H9 (cell line): ENCODE data around the gene FBXO27. TPM values are rescaled to one million over a fixed set of nuclear protein-coding genes. Genes with fewer than 3 reads are reported as not detected.
"Not testable (repeated sequence)": the region's sequence is repeated elsewhere in the genome, so short reads cannot be mapped to it uniquely, and the experiment has no call there.

Experiments
- DNase-seq: peaks from one replicate; pipeline ENCODE4 v3.0.0-alpha.2; 2017
- H2AFZ ChIP-seq: one replicate; pipeline ENCODE4 v1.6.1; 2013; ENCODE audit warnings: mild to moderate bottlenecking, low read length, control low read depth, moderate library complexity
- H2AK5ac ChIP-seq: 2 replicates; pipeline ENCODE4 v1.6.1; 2013; ENCODE audit warnings: low read length, control low read depth, mixed read lengths; ENCODE audit not compliant: insufficient read length
- H2BK120ac ChIP-seq: one replicate; pipeline ENCODE4 v1.6.1; 2013; ENCODE audit warnings: low read depth, mild to moderate bottlenecking, low read length, control low read depth, inconsistent platforms; ENCODE audit not compliant: poor library complexity, severe bottlenecking
- H2BK12ac ChIP-seq: 2 replicates; pipeline ENCODE4 v1.6.1; 2013; ENCODE audit warnings: low read length, control low read depth, mixed read lengths, low read depth; ENCODE audit not compliant: insufficient read length
- H2BK15ac ChIP-seq: 2 replicates; pipeline ENCODE4 v1.6.1; 2013; ENCODE audit warnings: low read depth, low read length, control low read depth
- H2BK20ac ChIP-seq: one replicate; pipeline ENCODE4 v1.6.1; 2013; ENCODE audit warnings: low read depth, mild to moderate bottlenecking, low read length, control low read depth, inconsistent platforms; ENCODE audit not compliant: poor library complexity, severe bottlenecking
- H2BK5ac ChIP-seq: 2 replicates; pipeline ENCODE4 v1.6.1; 2013; ENCODE audit warnings: low read length, control low read depth, mixed read lengths; ENCODE audit not compliant: insufficient read length
- H3K14ac ChIP-seq: 2 replicates; pipeline ENCODE4 v1.6.1; 2013; ENCODE audit warnings: low read length, control low read depth; ENCODE audit not compliant: insufficient read depth
- H3K18ac ChIP-seq: 2 replicates; pipeline ENCODE4 v1.6.1; 2013; ENCODE audit warnings: low read depth, mild to moderate bottlenecking, mixed read lengths, low read length, control low read depth; ENCODE audit not compliant: insufficient read length
- H3K23ac ChIP-seq: 2 replicates; pipeline ENCODE4 v1.6.1; 2013; ENCODE audit warnings: low read length, control low read depth, mixed read lengths, low read depth; ENCODE audit not compliant: insufficient read length
- H3K23me2 ChIP-seq: 2 replicates; pipeline ENCODE4 v1.6.1; 2013; ENCODE audit warnings: low read depth, mild to moderate bottlenecking, mixed read lengths, low read length, control low read depth; ENCODE audit not compliant: insufficient read length, poor library complexity, severe bottlenecking
- H3K27ac ChIP-seq: 2 replicates; pipeline ENCODE4 v1.5.1; 2013; ENCODE audit warnings: low read length, control low read depth, mixed read lengths, low read depth; ENCODE audit not compliant: insufficient read length
- H3K27me3 ChIP-seq: 2 replicates; pipeline ENCODE4 v1.6.1; 2013; ENCODE audit warnings: low read length, control low read depth, inconsistent platforms; ENCODE audit not compliant: insufficient read depth
- H3K4ac ChIP-seq: 2 replicates; pipeline ENCODE4 v1.6.1; 2013; ENCODE audit warnings: low read depth, mild to moderate bottlenecking, control low read depth, inconsistent platforms, low read length, moderate library complexity
- H3K4me1 ChIP-seq: 2 replicates; pipeline ENCODE4 v1.6.1; 2013; ENCODE audit warnings: low read length, control low read depth, inconsistent platforms; ENCODE audit not compliant: insufficient read depth
- H3K4me2 ChIP-seq: 2 replicates; pipeline ENCODE4 v1.6.1; 2013; ENCODE audit warnings: low read length, control low read depth, mixed read lengths; ENCODE audit not compliant: insufficient read length, insufficient read depth
- H3K56ac ChIP-seq: 2 replicates; pipeline ENCODE4 v1.6.1; 2013; ENCODE audit warnings: low read depth, mild to moderate bottlenecking, mixed read lengths, low read length, control low read depth; ENCODE audit not compliant: insufficient read length
- H3K79me1 ChIP-seq: 2 replicates; pipeline ENCODE4 v1.6.1; 2013; ENCODE audit warnings: low read depth, mild to moderate bottlenecking, moderate library complexity, low read length, control low read depth, inconsistent platforms; ENCODE audit not compliant: insufficient read depth, poor library complexity, severe bottlenecking
- H3K79me2 ChIP-seq: 2 replicates; pipeline ENCODE4 v1.6.1; 2013; ENCODE audit warnings: low read length, control low read depth, inconsistent platforms; ENCODE audit not compliant: insufficient read depth
- H3K9ac ChIP-seq: 2 replicates; pipeline ENCODE4 v1.6.1; 2013; ENCODE audit warnings: low read length, control low read depth, mixed read lengths; ENCODE audit not compliant: insufficient read length; ENCODE audit errors: extremely low read depth
- H3K9me3 ChIP-seq: one replicate; pipeline ENCODE4 v1.6.1; 2013; ENCODE audit warnings: low read depth, low read length, inconsistent platforms; ENCODE audit not compliant: control insufficient read depth
- H3T11ph ChIP-seq: one replicate; pipeline ENCODE4 v1.6.1; 2013; ENCODE audit warnings: mild to moderate bottlenecking, low read length, control low read depth, inconsistent platforms
- H4K20me1 ChIP-seq: one replicate; pipeline ENCODE4 v1.6.1; 2013; ENCODE audit not compliant: control insufficient read depth, insufficient read length, insufficient read depth
- H4K5ac ChIP-seq: 2 replicates; pipeline ENCODE4 v1.6.1; 2013; ENCODE audit warnings: low read depth, mild to moderate bottlenecking, mixed read lengths, low read length, control low read depth; ENCODE audit not compliant: insufficient read length
- H4K8ac ChIP-seq: replicated peaks from 2 replicates; pipeline ENCODE4 v1.6.1; 2013; ENCODE audit warnings: low read length, control low read depth, mixed read lengths, low read depth; ENCODE audit not compliant: insufficient read length
- H4K91ac ChIP-seq: 2 replicates; pipeline ENCODE4 v1.6.1; 2013; ENCODE audit warnings: low read depth, mild to moderate bottlenecking, moderate library complexity, mixed read lengths, low read length, control low read depth; ENCODE audit not compliant: insufficient read length
- H3K27ac Mint-ChIP-seq, 3 experiments: 2 replicates in 2 of 3; 3 replicates in 1 of 3; pipeline ENCODE4 v1.8.0; 2020 to 2021; ENCODE audit warnings: mixed read lengths in 3 of 3, mild to moderate bottlenecking in 1 of 3, moderate library complexity in 1 of 3
- H3K27me3 Mint-ChIP-seq: 2 replicates; pipeline ENCODE4 v1.8.0; 2021; ENCODE audit warnings: low read depth, mild to moderate bottlenecking, moderate library complexity, mixed read lengths
- H3K36me3 Mint-ChIP-seq, 3 experiments: 2 replicates in 2 of 3; 3 replicates in 1 of 3; pipeline ENCODE4 v1.8.0; 2020 to 2021; ENCODE audit warnings: low read depth in 3 of 3, mixed read lengths in 3 of 3; ENCODE audit not compliant: insufficient read depth in 1 of 3
- H3K4me1 Mint-ChIP-seq, 2 experiments: 2 replicates each; pipeline ENCODE4 v1.8.0; 2020; ENCODE audit warnings: mixed read lengths in 2 of 2
- H3K4me3 Mint-ChIP-seq, 2 experiments: 2 replicates in 1 of 2; 3 replicates in 1 of 2; pipeline ENCODE4 v1.8.0; 2020 to 2021; ENCODE audit warnings: mild to moderate bottlenecking in 2 of 2, mixed read lengths in 2 of 2, moderate library complexity in 1 of 2
- H3K9me3 Mint-ChIP-seq, 2 experiments: 2 replicates in 1 of 2; 3 replicates in 1 of 2; pipeline ENCODE4 v1.8.0; 2020; ENCODE audit warnings: mild to moderate bottlenecking in 2 of 2, mixed read lengths in 2 of 2, moderate library complexity in 1 of 2
- WGBS: extraction: QIAGEN DNeasy Blood & Tissue Kit; methylation state at CpG from one replicate; pipeline ENCODE4 v1.1.7; 2013; ENCODE audit warnings: missing lambda C conversion rate, low lambda C conversion rate, mixed read lengths; ENCODE audit not compliant: insufficient read length; ENCODE audit errors: extremely low coverage; 5-methylcytosine and 5-hydroxymethylcytosine counted together
- total RNA-seq: library from RNA; stranded (reverse); gene quantifications from 2 replicates; pipeline ENCODE4 v1.2.1, GENCODE V29; 2021

Gene FBXO27
- total RNA-seq, 1 experiment from 2014 or later, result 14.5 TPM

- H3K36me3 Mint-ChIP-seq, H2BK120ac ChIP-seq, H3K9me3 Mint-ChIP-seq, H3K27me3 ChIP-seq, H2AFZ ChIP-seq, H3K56ac ChIP-seq, H3K79me1 ChIP-seq, H3K4me1 ChIP-seq, H2BK20ac ChIP-seq, H3T11ph ChIP-seq, H2BK12ac ChIP-seq, H3K4me2 ChIP-seq, H4K20me1 ChIP-seq, H3K23ac ChIP-seq, H2AK5ac ChIP-seq, H3K9me3 ChIP-seq, H2BK5ac ChIP-seq, H3K27ac Mint-ChIP-seq, H3K4me3 Mint-ChIP-seq, H4K8ac ChIP-seq, H3K79me2 ChIP-seq, H4K5ac ChIP-seq, H2BK15ac ChIP-seq, H4K91ac ChIP-seq, H3K14ac ChIP-seq, H3K4ac ChIP-seq, H3K4me1 Mint-ChIP-seq, H3K9ac ChIP-seq, DNase-seq, H3K18ac ChIP-seq, H3K23me2 ChIP-seq, H3K27ac ChIP-seq: not testable (repeated sequence)
- H3K27me3 Mint-ChIP-seq, result peaks cover 17% of the 10 kb centered on the region
- no CpG with 5 or more reads among the region's 6 CpGs for WGBS
Observed at GRCh38 chr19:38987745-38988144, 44.6 kb downstream of the FBXO27 start.
